Stimulated activated CD8-positive, alpha-beta memory T cell treated with anti-CD3 and anti-CD28 coated beads, Interleukin-7, amount 100 ng/mL, for 4 hours (primary cell): ENCODE results near the gene MAPK8IP2.

Experiments
- DNase-seq, 2 donors: peaks; one replicate each; pipeline ENCODE4 v3.0.0-alpha.2; 2020; ENCODE audit warnings: low read depth in 2 of 2

The MAPK8IP2 gene

DNA sequence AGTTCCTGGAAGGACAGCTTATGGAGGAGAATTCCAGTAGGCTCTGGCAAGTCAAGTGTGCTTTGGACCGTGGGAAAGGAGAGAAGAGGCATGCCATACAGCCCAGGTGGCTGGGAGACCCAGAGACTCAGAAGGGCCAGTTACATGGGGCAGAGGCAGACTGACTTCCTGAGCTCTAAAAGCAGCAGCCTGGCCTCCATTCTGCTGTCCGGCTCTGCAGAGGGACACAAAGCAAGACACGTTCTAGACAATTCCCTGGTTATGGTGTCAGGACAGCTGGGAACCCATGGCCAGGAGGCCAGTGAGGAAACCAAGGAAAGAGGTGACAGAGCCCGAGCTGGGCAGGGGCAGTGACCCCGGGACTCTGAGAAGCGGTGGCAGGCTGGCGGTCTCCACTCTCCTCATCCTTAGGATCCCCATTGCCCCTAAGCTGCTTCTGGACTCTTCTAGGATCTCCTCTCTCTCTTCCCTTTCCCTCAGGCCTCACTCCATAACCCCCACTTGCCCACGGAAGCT lies 25.1 kb upstream of the MAPK8IP2 start:
- DNase-seq = no peak

DNA sequence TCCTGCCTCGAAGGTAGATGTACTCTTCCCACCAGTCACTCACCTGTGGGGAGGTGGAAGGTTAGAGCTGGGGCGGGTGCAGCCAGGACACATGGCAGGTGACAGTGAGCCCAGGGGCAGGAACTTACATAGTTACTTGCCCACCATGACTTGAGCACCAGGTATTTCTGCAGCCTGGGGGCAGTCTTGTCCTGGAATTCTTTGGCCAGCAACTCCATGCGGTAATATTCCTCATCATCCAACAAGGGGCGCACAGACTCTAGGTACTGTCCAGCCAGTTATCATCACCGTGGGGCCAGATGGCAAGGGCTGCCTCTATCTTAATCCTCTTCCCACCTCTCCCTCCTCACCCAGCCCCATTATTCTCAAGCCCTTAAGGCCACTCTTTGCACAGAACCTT lies 24.5 kb upstream of the MAPK8IP2 start:
- no peak for DNase-seq

DNA sequence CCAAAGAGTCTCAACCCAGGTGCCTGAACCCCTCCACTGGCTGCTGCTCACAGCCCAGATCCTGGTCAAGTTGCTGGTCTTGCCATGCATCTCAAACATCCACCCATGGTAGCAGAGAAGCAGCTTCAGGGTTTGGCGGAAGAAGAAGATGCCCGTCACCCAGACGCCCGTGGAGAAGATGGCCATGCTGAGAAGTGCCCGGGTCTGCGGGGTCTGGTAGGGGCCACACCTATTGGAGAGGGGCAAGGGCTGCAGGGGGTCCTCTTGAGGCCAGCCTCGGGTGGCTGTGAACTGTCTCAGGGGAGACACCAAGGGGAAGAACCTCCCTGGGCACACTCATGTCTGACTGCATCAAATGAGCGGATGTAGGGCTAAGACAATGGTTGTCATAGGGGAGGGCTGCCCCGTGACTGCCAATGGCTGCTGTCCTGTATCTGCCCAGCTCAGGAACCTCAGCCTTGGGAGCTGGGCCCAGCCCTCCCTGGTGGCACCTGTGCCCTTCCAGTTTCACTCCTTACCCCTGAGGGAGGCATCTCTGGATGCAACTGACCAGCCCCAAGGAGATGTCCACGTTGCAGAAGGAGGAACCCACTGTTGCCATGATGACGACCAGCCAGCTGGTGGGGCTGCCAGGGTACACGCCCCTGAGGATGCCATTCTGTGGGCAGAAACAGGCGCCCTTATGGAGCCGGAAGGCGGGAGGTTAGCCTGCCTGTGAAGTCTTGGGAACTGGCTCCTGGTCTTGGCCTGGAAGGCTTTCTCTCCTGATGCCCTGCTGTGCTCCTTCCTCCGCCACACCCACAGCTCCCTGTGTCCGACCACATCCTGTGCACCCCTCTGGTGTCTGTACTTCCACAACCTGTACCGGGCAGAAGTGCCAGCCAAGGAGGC lies 23.5 kb upstream of the MAPK8IP2 start:
- DNase-seq = no peak

DNA sequence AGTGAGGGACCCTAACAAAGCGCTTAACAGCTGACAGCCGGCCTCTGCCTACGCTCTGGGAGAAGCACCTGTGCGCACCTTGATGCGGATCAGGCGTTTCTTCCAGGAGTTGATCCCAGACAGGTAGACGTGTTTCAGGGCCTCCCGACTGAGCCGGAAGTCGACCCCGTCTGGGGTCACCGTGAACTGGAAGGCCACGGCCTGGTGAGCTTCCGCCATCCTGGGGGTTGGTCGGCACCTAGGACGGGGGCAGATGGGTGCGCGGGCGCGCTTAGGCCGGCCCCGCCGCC lies 23.0 kb upstream of the MAPK8IP2 start:
- no peak for DNase-seq

DNA sequence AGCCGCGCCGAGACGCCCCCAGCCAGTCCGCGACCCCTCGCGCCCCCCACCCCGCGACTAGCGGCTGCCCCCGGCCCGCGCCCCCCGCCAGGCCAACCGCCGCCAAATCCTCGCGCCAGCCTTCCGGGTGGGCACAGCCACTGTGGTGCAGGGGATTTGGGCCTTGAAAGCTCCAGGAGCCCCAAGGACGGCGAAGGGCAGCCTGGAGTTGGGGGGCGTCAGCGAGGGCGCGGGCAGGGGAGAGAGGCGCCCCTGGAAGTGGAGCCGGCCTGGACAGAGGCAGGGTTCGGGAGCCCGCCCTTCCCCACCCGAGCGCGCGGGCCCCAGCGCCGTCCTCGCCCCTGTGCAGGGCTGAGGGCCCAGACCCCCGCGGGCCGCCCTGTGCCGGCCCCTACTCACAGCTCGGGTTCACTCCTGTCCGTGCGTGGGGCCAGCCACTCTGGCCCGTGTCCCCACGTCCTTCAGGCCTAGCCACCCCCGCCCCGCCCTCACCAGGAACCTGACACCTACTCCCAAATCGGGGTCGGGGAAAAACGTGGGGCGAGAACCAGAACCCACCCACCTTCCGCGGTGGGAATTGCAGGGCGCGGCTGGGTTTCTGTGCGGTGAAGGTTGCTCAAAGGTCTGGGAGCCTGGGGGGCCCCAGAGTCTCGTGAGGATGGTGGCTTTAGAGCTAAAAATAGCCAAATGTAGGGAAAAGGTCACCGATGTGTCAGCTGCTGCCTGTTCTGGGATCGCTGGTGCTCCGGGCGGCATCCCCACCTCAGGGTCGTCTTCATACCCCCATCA lies 22.4 kb upstream of the MAPK8IP2 start, which contains the start of gene CPT1B:
Gene CPT1B (minus strand): TSS at position 441 of the 789 bp plus-strand sequence. CDS start 512 bp downstream, outside the sequence.
- DNase-seq = no peak

DNA sequence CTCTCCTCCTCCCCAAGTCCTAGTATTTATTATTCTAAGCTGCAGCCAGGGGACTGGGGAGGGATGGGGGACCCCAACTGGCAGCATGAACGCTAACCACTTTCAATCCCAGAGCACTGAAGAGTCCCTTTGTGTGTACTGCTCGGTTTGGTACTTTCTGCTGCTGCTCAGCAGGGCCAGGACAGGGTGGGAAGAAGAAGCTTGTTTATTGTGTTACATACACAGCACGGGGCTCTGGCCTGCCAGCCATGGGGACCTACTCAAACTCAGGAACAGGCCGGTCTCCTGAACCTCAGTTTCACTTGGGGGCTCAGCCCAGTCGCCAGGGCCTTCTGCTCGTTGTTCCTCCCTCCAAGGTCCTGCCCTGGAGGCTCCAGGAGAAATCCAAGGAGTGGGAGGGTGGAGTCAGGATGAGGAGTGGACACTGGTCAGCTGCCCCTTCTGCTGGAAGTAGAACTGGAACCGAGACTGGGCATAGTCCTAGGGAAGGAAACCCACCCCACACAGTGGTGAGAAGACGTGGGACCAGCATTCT lies 21.8 kb upstream of the MAPK8IP2 start:
- no peak for DNase-seq

DNA sequence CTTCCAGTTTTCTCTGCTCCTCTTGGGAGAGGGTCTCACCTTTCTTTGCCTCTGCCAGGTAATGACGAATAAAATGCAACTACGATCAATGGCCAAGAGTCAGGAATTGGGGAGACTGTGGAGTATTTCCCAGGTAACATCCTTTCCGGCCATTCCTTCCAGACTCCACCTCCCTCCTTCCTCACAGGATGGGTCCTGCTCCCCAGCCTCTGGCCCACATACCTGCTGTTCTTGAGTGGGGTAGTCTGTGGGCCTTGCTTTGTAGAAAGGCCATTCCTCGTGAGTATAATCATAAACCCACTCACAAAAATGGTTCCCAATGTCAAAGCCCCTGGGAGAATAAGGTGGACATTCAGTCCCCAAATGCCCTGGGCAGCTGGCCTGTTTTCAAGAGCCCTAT lies 20.8 kb upstream of the MAPK8IP2 start:
- DNase-seq = no peak

DNA sequence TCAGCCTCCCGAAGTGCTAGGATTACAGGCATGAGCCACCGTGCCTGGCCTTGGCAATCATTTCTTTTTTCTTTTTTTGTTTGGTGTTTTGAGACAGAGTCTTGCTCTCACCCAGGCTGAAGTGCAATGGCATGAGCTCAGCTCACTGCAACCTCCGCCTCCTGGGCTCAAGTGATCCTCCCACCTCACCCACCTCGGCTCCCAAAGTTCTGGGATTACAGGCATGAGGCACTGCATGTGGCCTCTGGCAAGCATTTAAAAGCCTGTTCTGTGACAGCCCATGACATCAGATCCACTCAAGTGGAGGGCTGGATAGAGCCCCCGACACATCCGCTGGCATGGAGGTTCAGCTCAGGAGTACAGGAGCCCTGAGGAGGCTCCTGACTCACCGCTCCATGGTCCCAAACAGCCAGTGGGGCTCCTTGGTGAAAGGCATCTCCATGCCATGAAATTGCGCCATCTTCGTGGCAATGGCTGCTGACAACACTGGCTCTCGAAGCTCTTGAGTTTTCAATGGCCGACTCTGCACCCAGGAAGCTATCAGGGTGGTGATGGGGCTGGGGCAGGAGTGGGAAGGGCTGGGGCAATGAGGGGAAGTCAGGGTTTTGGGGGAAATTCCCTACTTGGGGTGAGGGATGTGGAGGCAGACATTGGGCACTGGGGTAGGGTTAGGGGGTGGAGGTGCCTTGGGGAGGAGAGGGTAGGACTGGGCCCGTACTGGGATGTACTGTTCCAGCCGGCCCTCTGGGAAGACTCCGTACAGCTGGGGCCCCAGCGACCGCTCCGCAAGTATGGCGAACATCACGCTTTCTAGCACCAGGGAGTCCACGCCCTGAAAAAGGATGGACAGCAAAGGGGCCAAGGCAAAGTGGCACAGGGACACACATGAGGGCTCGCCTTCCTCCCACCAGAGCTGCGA lies 19.3 kb upstream of the MAPK8IP2 start:
- DNase-seq = no peak

DNA sequence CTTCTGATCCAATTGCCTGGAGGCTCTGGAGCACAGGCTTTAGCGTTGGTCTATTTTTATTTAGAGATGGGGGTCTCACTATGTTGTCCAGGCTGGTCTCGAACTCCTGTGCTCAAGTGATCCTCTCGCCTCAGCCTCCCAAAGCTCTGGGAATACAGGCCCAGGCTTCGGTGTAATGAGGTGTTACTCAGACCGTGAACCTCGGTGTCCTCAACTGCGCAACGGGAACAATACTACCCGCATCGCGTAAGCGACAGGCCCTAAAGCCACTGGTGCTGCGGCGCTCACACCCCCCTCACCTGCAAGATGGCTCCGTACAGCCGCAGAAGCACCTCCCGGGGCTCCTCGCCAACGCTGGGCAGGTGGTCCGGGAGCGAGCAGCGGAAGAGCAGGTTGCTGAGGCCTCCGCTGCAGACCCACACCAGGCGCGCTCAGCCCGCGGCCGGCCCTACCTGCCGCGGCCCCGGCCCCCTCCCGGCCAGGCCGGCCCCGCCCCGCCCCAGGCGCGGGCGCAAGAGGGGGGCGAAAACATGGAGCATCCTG lies 18.6 kb upstream of the MAPK8IP2 start:
- no peak for DNase-seq

DNA sequence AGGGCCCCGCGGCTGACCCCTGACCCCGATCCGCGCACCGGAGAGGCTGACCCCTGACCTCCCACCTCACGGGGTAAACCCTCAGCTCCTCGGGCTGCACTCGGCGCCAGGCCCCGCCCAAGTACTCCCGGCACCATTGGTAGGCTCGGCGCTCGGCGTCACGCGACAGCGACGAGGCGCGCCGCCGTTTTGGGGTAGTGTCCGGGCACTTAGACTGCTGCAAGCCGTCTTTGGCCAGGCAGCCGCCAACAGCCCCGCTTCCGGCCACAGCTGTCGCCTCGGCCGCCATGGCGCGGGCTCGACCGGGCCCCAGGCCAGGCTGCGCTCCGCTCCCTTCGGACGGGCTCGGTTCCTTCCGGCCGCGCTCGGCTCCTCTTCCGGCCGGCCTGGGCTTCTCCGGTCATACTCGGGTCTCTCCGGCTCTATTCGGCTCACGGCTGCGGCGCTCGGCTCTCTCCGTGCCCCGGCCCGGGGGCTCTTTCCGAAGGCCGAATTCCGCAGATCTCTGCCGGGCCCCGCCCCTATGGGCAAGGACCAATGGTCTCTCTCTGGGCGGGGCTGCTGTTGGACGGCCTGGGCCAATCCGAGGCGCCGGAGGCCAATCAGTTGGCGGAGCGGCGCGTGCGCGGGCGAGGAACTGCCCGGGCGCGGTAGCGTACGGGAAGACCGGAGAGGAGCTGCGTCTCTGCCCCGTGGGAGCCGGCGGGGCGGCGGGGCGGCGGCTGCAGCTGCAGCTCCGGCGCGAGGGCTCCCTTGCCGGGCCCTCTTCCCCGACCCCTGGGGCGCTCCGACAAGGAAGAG lies 17.9 kb upstream of the MAPK8IP2 start, which contains the start of gene CHKB:
Gene CHKB (minus strand): TSS at position 357 of the 801 bp plus-strand sequence. CDS start 68 bp downstream, at position 289.
- peak; percentile 95 to 98 for DNase-seq

DNA sequence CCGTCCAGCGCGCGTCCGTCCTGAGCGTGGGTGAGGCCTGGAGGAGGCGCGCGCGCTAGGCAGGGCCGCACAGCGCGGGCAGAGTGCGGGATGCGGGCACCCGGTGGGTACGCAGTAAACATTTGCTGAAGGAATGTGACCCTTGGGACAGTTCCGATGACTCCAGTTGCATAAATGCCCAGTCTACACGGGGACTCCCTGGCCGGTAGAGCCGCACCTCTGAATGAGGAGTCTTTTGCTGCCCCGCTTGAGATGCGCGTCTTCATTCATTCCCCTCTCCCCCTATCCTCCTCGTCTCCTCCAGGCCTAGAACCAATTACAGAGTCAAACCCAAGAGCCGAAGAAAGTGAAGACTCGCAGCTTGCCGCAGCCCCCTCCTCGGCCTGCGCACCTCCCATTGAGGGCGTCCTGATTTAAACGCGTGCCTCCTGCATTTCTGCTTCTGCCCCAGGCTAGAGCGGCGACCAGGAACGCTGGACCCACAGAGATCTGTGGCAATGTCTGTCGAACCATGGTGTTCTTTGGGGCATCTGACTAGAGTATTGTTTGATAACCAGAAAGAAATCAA lies 17.2 kb upstream of the MAPK8IP2 start:
- no peak for DNase-seq

DNA sequence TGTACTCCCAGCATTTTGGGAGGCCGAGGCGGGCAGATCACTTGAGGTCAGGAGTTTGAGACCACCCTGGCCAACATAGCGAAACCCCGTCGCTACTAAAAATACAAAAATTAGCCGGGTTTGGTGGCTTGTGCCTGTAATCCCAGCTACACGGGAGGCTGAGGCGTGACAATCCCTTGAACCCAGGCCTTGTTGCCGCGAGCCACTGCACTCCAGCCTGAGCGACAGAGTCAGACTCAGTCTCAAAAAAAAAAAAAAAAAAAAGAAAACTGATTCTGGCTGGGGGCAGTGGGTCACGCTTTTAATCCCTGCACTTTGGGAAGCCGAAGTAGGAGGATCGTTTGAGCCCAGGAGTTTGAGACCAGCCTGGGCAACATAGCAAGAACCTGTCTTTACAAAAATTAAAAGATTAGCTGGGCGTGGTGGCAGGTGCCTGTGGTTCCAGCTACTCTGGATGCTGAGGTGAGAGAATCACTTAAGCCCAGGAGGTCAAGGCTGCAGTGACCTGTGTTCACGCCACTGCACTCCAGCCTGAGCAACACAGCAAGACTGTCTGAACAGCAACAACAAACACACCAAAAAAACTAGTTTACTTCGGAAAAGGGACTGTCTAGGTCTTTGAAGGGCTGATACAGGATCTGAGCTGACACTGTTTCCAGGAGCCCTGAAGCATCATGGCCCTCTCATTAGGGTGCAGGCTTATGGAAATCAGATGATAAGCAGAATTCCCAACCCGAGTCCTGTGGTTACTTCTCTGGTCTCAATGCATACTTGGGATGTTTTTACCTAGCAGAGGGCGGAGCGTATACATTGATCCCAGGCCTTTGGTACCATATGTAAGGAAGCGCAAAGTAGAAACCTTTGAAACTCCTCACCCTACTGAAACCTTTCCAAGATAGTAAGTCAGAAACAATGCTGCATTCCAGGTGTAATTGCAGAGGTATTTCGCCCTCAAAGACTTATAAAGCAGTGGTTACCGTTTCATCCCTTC lies 16.2 kb upstream of the MAPK8IP2 start:
- DNase-seq = no peak

DNA sequence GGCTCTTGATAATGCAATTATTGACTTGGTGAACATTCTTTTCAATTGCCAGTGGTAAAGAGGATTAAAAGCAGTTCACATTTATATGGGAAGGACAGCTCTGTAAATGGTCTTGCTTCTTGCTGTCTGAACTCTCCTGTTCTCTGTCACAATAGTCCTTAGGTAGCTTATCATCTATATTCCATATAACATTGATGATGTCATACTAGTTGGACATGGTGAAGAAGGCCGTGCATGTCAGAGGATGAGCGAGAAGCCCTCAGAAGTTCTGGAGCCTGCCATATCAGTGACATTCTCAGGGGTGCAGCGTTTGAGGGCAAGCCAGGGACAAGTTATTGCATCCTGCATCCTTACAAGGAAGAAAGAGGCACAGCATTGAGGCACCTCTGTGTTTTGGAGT lies 15.4 kb upstream of the MAPK8IP2 start:
- DNase-seq = no peak

DNA sequence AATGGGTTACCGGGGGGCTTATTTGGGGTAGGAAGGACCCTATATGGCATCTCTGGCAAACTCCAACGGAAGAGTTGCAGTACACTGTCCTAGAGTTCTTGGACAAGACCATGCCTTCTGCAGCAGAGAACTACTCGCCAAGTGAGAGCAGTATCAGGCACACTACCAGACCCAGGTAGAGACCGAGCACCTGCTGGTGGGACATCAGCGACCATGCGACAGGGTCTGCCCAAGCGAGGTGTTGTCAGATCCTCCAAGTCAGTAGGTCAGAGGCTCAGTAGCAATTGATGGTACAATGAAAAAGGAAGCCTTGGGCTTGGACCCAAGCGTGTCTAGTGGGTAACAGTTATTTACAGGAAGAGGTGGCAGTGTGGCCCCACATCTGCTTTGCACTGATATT lies 14.8 kb upstream of the MAPK8IP2 start:
- no peak for DNase-seq

DNA sequence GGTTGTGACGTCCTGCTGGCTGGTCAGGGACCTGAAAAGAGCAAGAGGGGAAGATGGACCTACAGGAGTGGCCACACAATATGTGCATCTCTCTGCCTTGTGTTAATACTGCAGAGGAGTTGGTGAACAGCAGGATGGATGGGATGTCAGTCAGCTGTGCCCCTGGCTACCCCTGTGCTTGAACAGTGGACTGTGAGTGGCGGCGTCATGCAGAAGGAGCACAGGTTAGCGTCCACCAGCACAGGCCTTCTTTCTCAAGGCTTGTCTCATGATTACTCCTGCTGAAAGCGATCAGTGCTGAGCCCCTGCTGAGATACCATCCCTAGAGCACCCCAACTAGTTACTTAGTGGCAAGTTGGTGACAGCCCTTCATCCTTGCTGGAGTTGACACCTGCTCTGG lies 14.2 kb upstream of the MAPK8IP2 start:
- DNase-seq = no peak

DNA sequence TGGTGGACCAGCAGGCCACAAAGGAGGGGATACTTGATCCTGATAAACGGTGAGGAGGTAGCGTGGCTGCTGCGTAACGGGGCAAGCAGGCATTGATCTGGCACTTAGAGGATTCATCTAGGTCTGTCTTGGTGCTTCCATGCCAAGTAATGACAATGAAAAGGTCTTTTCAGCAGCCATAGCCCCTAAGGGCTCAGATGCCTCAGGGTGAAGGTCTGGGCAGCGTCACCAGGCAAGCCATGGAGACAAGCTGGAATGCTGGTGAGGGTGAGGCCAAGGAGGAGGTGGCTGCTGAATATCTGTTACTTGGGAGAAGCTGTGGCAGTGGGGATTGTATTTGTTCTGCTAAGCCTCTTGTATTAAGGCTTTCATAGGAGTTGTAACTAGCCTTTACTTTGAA lies 13.2 kb upstream of the MAPK8IP2 start:
- no peak for DNase-seq

DNA sequence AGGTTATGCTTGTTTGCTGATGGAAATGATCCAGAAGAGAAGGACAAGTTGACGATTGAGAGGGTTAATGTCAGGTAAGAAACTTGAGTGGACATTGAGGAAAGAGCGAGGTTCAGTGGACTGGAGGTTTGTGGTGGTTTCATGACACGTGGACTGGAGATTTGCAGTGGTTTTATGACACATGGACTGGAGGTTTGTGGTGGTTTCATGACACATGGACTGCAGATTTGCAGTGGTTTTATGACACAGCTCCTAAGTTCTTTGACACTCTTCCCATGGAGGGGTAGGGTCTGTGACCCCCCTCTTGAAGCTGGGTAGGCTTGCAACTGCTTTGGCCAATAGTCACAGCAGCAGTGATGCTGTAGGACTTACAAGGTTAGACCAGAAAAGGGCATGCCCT lies 5.4 kb upstream of the MAPK8IP2 start:
- no peak for DNase-seq

DNA sequence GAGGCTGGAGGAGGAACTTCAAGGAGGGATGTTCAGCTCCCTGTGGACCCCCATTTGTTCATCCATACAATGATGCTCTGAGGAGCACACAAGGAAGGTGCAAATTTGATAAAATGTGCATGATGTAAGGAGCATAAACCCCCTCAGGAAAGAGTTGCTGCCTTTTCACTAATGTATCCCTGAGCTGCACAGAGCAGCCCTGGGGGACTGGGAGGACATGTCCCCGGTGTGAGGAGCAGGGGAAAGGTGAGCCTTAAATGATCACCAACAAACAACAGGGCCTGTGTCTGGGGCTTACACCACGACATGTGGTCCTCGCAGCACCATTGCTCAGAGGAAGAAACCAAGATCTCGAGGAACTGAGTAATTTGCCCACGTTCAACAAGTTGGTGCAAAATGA lies 3.5 kb upstream of the MAPK8IP2 start:
- DNase-seq = no peak
